Measurements from ENCODE around the gene OTOP1. TPM values are rescaled to one million over a fixed set of nuclear protein-coding genes. Genes with fewer than 3 reads are reported as not detected.

Gene OTOP1
- polyA plus RNA-seq, 3 donors: not detected

- Mint-ChIP-seq H3K27ac (peak overlapping the region; percentile 32 to 99 (median 97)), H3K4me3 (no peak overlapping the region), H3K36me3 (peaks cover 62 to 66% of the 10 kb centered on the region in 2 donors), H3K27me3 (ENCODE audit: low read depth in 3 of 3) (no peaks in the 10 kb centered on the region), H3K9me3 (no peaks in the 10 kb centered on the region), H3K4me1 (peaks cover 44% of the 10 kb centered on the region)
- H3K27me3 ChIP-seq (ENCODE audit: control insufficient read depth in 2 of 2, insufficient read depth in 2 of 2, low read length in 2 of 2): no peaks in the 10 kb centered on the region
- peak in 2 of 3 donors; percentile 27 to 28 for DNase-seq
- H3K4me2 ChIP-seq (replicated peaks; ENCODE audit: extremely low read depth, low read length, poor library complexity, severe bottlenecking): no peak overlapping the region
- intact Hi-C loops (cut with micrococcal nuclease): no loop called here
- no peak overlapping the region for H2AFZ ChIP-seq (ENCODE audit: insufficient read depth, low read depth, low read length, poor library complexity, severe bottlenecking)
- H4K20me1 ChIP-seq (ENCODE audit: insufficient read depth, low read length): no peaks in the 10 kb centered on the region
- peak overlapping the region in 1 of 3 experiments; percentile 0 for H3K4me3 ChIP-seq (replicated peaks in 1 of 3; ENCODE audit: low read depth in 2 of 3, low read length in 3 of 3)
- peaks cover 41 to 52% of the 10 kb centered on the region in 2 donors for H3K4me1 ChIP-seq (ENCODE audit: control insufficient read depth in 1 of 2, insufficient read depth in 2 of 2, low read length in 2 of 2)
- H3K9me3 ChIP-seq (replicated peaks in 1 of 2; ENCODE audit: control insufficient read depth in 1 of 2, insufficient read depth in 1 of 2, low read length in 2 of 2): no peaks in the 10 kb centered on the region
- H3K36me3 ChIP-seq (replicated peaks in 1 of 2; ENCODE audit: control insufficient read depth in 1 of 2, insufficient read depth in 2 of 2, low read length in 2 of 2): peaks cover 38 to 58% of the 10 kb centered on the region in 2 donors
- no peaks in the 10 kb centered on the region for H3K79me2 ChIP-seq (ENCODE audit: insufficient read depth, low read length)
- H3K27ac ChIP-seq (ENCODE audit: low read depth in 1 of 2, low read length in 2 of 2): peak overlapping the region in 1 of 2 donors; percentile 98
- H3K9ac ChIP-seq (ENCODE audit: insufficient read depth, low read length, poor library complexity, severe bottlenecking): no peak overlapping the region
- WGBS (ENCODE audit: insufficient coverage): 91% methylated on average over 5 of the region's 10 CpGs
- no peak for TF ChIP-seq CTCF (IDR thresholded peaks at IDR 0.05)
Observed at GRCh38 chr4:4271912-4272311, 45.2 kb upstream of the OTOP1 start.

DNA sequence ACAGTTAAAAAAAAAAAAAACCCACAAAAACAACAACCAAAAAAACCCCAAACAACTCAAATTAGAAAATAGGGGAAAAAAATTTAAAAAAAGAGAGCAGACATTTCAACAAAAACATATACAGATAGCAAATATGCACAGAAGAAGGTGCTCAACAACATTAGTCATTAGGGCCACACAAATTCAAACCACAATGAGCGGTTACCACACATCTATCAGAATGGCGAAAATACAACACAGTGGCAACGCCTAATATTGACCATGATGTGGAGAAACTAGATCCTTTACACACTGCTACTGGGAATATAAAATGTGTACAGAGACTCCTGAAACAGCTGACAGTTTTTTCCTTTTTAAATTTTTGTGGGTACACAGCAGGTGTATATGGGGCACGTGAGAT, 43.8 kb upstream of the OTOP1 start:
- Histone ChIP-seq H3K27me3 (ENCODE audit: control insufficient read depth in 2 of 2, insufficient read depth in 2 of 2, low read length in 2 of 2) (no peaks in the 10 kb centered on the region), H3K9me3 (replicated peaks in 1 of 2; ENCODE audit: control insufficient read depth in 1 of 2, insufficient read depth in 1 of 2, low read length in 2 of 2) (peaks cover 0 to 2% of the 10 kb centered on the region in 2 donors), H2AFZ (ENCODE audit: insufficient read depth, low read depth, low read length, poor library complexity, severe bottlenecking) (no peak overlapping the region), H3K79me2 (ENCODE audit: insufficient read depth, low read length) (no peaks in the 10 kb centered on the region), H3K27ac (ENCODE audit: low read depth in 1 of 2, low read length in 2 of 2) (peak overlapping the region in 1 of 2 donors; percentile 98), H3K4me3 (replicated peaks in 1 of 3; ENCODE audit: low read depth in 2 of 3, low read length in 3 of 3) (no peak overlapping the region), H4K20me1 (ENCODE audit: insufficient read depth, low read length) (no peaks in the 10 kb centered on the region), H3K4me2 (replicated peaks; ENCODE audit: extremely low read depth, low read length, poor library complexity, severe bottlenecking) (peak overlapping the region; percentile 29), H3K9ac (ENCODE audit: insufficient read depth, low read length, poor library complexity, severe bottlenecking) (peak overlapping the region; percentile 66), H3K36me3 (replicated peaks in 1 of 2; ENCODE audit: control insufficient read depth in 1 of 2, insufficient read depth in 2 of 2, low read length in 2 of 2) (peaks cover 28 to 45% of the 10 kb centered on the region in 2 donors), H3K4me1 (ENCODE audit: control insufficient read depth in 1 of 2, insufficient read depth in 2 of 2, low read length in 2 of 2) (peaks cover 41 to 64% of the 10 kb centered on the region in 2 donors)
- no peak for TF ChIP-seq CTCF (IDR thresholded peaks at IDR 0.05)
- Mint-ChIP-seq H3K27me3 (ENCODE audit: low read depth in 3 of 3) (peaks cover 0 to 3% (median 0%) of the 10 kb centered on the region in 3 donors), H3K4me1 (peaks cover 52% of the 10 kb centered on the region), H3K27ac (peak overlapping the region; percentile 86 to 99 (median 98)), H3K36me3 (peaks cover 55 to 62% of the 10 kb centered on the region in 2 donors), H3K9me3 (peaks cover 0 to 3% (median 0%) of the 10 kb centered on the region in 7 donors), H3K4me3 (peak overlapping the region in 1 of 2 donors; percentile 63)
- WGBS (ENCODE audit: insufficient coverage): no CpG with 5 or more reads among the region's 4 CpGs
- DNase-seq: peak; percentile 67 to 78 (median 74)
- intact Hi-C loops (cut with micrococcal nuclease): no loop called here

Measured in CD14-positive monocyte (primary cell).